Measurements from ENCODE around the gene PLEK2.

- TF ChIP-seq EZH2 (IDR thresholded peaks at IDR 0.05) (no peak), POLR2AphosphoS5 (IDR thresholded peaks at IDR 0.05; ENCODE audit: borderline replicate concordance, low read depth, low read length) (no peak), FOXP2 (optimal IDR thresholded peaks at IDR 0.05; ENCODE audit: control extremely low read depth, extremely low read length, insufficient read depth) (no peak)
Measured at GRCh38 chr14:67385120-67385519, 26.8 kb downstream of the PLEK2 start.
